ENCODE measurements around the gene POMT1.
"Not testable (repeated sequence)": the region's sequence is repeated elsewhere in the genome, so short reads cannot be mapped to it uniquely, and the experiment has no call there.

Gene POMT1

GRCh38 chr9:131499254-131499767 lies 3.4 kb upstream of the POMT1 start:
- DNase-seq (ENCODE audit: low read depth in 2 of 2) = no peak

GRCh38 chr9:131500377-131500776 lies 2.3 kb upstream of the POMT1 start:
- peak; percentile 38 to 55 for DNase-seq (ENCODE audit: low read depth in 2 of 2)

GRCh38 chr9:131500939-131501541 lies 1.7 kb upstream of the POMT1 start:
- DNase-seq (ENCODE audit: low read depth in 2 of 2) = peak; percentile 22 to 39

- DNase-seq (ENCODE audit: low read depth in 2 of 2) = peak in 1 of 2 donors; percentile 24
Observed at GRCh38 chr9:131503626-131504465, 1.1 kb downstream of the POMT1 start.

- no peak for DNase-seq (ENCODE audit: low read depth in 2 of 2)
Observed at GRCh38 chr9:131505012-131505411, 2.3 kb downstream of the POMT1 start.

- DNase-seq (ENCODE audit: low read depth in 2 of 2) = no peak
Observed at GRCh38 chr9:131511416-131511815, 8.7 kb downstream of the POMT1 start.

GRCh38 chr9:131511880-131512279 lies 9.2 kb downstream of the POMT1 start:
- DNase-seq (ENCODE audit: low read depth in 2 of 2) = no peak

- DNase-seq (ENCODE audit: low read depth in 2 of 2) = no peak
Observed at GRCh38 chr9:131513177-131513576, 10.5 kb downstream of the POMT1 start.

GRCh38 chr9:131515559-131516031 lies 12.9 kb downstream of the POMT1 start:
- DNase-seq (ENCODE audit: low read depth in 2 of 2) = not testable (repeated sequence)

GRCh38 chr9:131516100-131516499 lies 13.4 kb downstream of the POMT1 start:
- DNase-seq (ENCODE audit: low read depth in 2 of 2) = no peak

GRCh38 chr9:131516930-131517329 lies 14.2 kb downstream of the POMT1 start:
- no peak for DNase-seq (ENCODE audit: low read depth in 2 of 2)

GRCh38 chr9:131517761-131518190 lies 15.1 kb downstream of the POMT1 start:
- DNase-seq (ENCODE audit: low read depth in 2 of 2) = no peak

GRCh38 chr9:131518553-131518952 lies 15.8 kb downstream of the POMT1 start:
- DNase-seq (ENCODE audit: low read depth in 2 of 2) = no peak

GRCh38 chr9:131520503-131520902 lies 17.8 kb downstream of the POMT1 start:
- DNase-seq (ENCODE audit: low read depth in 2 of 2) = no peak

GRCh38 chr9:131521203-131521602 lies 18.5 kb downstream of the POMT1 start:
- DNase-seq (ENCODE audit: low read depth in 2 of 2) = no peak

GRCh38 chr9:131521822-131522221 lies 19.1 kb downstream of the POMT1 start:
- DNase-seq (ENCODE audit: low read depth in 2 of 2) = no peak

GRCh38 chr9:131522257-131523085 lies 19.8 kb downstream of the POMT1 start:
- DNase-seq (ENCODE audit: low read depth in 2 of 2) = no peak

GRCh38 chr9:131523086-131523388 lies 20.3 kb downstream of the POMT1 start:
- DNase-seq (ENCODE audit: low read depth in 2 of 2) = no peak

GRCh38 chr9:131523451-131524435 lies 21.0 kb downstream of the POMT1 start:
- DNase-seq (ENCODE audit: low read depth in 2 of 2) = no peak

- no peak for DNase-seq (ENCODE audit: low read depth in 2 of 2)
Observed at GRCh38 chr9:131524665-131525315, 22.1 kb downstream of the POMT1 start.

Data from activated CD8-positive, alpha-beta memory T cell treated with anti-CD3 and anti-CD28 coated beads for 4 hours (primary cell).